HG02763 (cell line): ENCODE results near the gene CD83.
A peak's percentile ranks its signal among the peaks of the same experiment; 100 is the strongest.

Experiments
- ATAC-seq: cut with Tn5 transposase; IDR thresholded peaks from one replicate; pipeline ENCODE4 v1.9.1; 2021; ENCODE audit warnings: mild to moderate bottlenecking, moderate library complexity; ENCODE audit not compliant: unreplicated experiment

Gene CD83

GRCh38 chr6:14123386-14124111, 6.0 kb downstream of the CD83 start:
- ATAC-seq, result no peak

GRCh38 chr6:14125346-14125745, 7.8 kb downstream of the CD83 start:
- no peak for ATAC-seq

GRCh38 chr6:14126191-14126590, 8.6 kb downstream of the CD83 start:
- ATAC-seq, result no peak

- ATAC-seq, result no peak
Measured at GRCh38 chr6:14127611-14128010, 10.0 kb downstream of the CD83 start.

GRCh38 chr6:14128012-14128411, 10.4 kb downstream of the CD83 start:
- no peak for ATAC-seq

- ATAC-seq, result no peak
Measured at GRCh38 chr6:14128746-14129145, 11.2 kb downstream of the CD83 start.

- ATAC-seq, result peak; percentile 53
Measured at GRCh38 chr6:14129575-14129974, 12.0 kb downstream of the CD83 start.

- ATAC-seq, result no peak
Measured at GRCh38 chr6:14130435-14131075, 13.0 kb downstream of the CD83 start.

- ATAC-seq, result no peak
Measured at GRCh38 chr6:14131579-14131978, 14.0 kb downstream of the CD83 start.

GRCh38 chr6:14132244-14132920, 14.8 kb downstream of the CD83 start:
- ATAC-seq, result no peak

- no peak for ATAC-seq
Measured at GRCh38 chr6:14132921-14133275, 15.3 kb downstream of the CD83 start.

GRCh38 chr6:14134211-14134910, 16.8 kb downstream of the CD83 start:
- ATAC-seq, result no peak

GRCh38 chr6:14135893-14136539, 18.4 kb downstream of the CD83 start:
- ATAC-seq, result no peak

- no peak for ATAC-seq
Measured at GRCh38 chr6:14138701-14139215, 21.2 kb downstream of the CD83 start.

- no peak for ATAC-seq
Measured at GRCh38 chr6:14141351-14142062, 23.9 kb downstream of the CD83 start.

GRCh38 chr6:14142063-14142450, 24.5 kb downstream of the CD83 start:
- ATAC-seq, result no peak

- ATAC-seq, result no peak
Measured at GRCh38 chr6:14142511-14143223, 25.1 kb downstream of the CD83 start.

GRCh38 chr6:14143305-14143704, 25.7 kb downstream of the CD83 start:
- ATAC-seq, result no peak

GRCh38 chr6:14144678-14145113, 27.1 kb downstream of the CD83 start:
- peak; percentile 82 for ATAC-seq
